Lung (tissue), 12 donors: ENCODE measurements around the gene PLCB4. TPM values are rescaled to one million over a fixed set of nuclear protein-coding genes. Genes with fewer than 3 reads are reported as not detected.
A peak's percentile ranks its signal among the peaks of the same experiment; 100 is the strongest.

Source experiments
- ATAC-seq: fragments of 200-7000 bp; cut with Tn5 transposase; one replicate; pipeline ENCODE4 v1.9.1; 2020; ENCODE audit warnings: moderate number of reproducible peaks; ENCODE audit not compliant: insufficient read depth, low FRiP score
- DNase-seq, 3 donors: peaks; one replicate each; pipeline ENCODE4 v3.0.0-alpha.2; 2013 to 2017
- H3K27ac ChIP-seq, 2 donors: one replicate each; pipeline ENCODE4 v1.5.1; 2013; ENCODE audit warnings: mild to moderate bottlenecking in 2 of 2, moderate library complexity in 2 of 2, control low read depth in 1 of 2, inconsistent platforms in 1 of 2, low read depth in 1 of 2, low read length in 1 of 2
- H3K27me3 ChIP-seq, 3 donors: one replicate each; pipeline ENCODE4 v1.5.1; 2013; ENCODE audit warnings: low read length in 2 of 3; ENCODE audit not compliant: control insufficient read depth in 3 of 3, insufficient read depth in 3 of 3
- H3K36me3 ChIP-seq, 4 donors: one replicate each; pipeline ENCODE4 v1.5.1; 2013; ENCODE audit warnings: low read length in 4 of 4, mild to moderate bottlenecking in 1 of 4, moderate library complexity in 1 of 4; ENCODE audit not compliant: control insufficient read depth in 4 of 4, insufficient read depth in 4 of 4
- H3K4me1 ChIP-seq, 5 donors: one replicate each; pipeline ENCODE4 v1.5.1; 2013; ENCODE audit warnings: low read length in 5 of 5, mild to moderate bottlenecking in 2 of 5, moderate library complexity in 1 of 5; ENCODE audit not compliant: control insufficient read depth in 5 of 5, insufficient read depth in 5 of 5
- H3K4me3 ChIP-seq: one replicate; pipeline ENCODE4 v1.5.1; 2013; ENCODE audit warnings: mild to moderate bottlenecking, control low read depth, moderate library complexity
- H3K9ac ChIP-seq, 2 donors: one replicate each; pipeline ENCODE4 v1.5.1; 2013; ENCODE audit warnings: low read length in 2 of 2, control low read depth in 1 of 2; ENCODE audit not compliant: insufficient read depth in 1 of 2
- H3K9me3 ChIP-seq, 4 donors: one replicate each; pipeline ENCODE4 v1.5.1; 2013; ENCODE audit warnings: low read length in 3 of 4, mild to moderate bottlenecking in 1 of 4, moderate library complexity in 1 of 4; ENCODE audit not compliant: control insufficient read depth in 4 of 4, insufficient read depth in 3 of 4
- WGBS, 2 donors: extraction: QIAGEN DNeasy Blood & Tissue Kit; methylation state at CpG; one replicate each; pipeline ENCODE4 v1.1.7; 2013; 5-methylcytosine and 5-hydroxymethylcytosine counted together
- polyA plus RNA-seq, 2 donors: library from polyadenylated mRNA; stranded (reverse); fragments of 200-250 nt; gene quantifications; one replicate each; pipeline ENCODE4 v1.2.1, GENCODE V29; 2013
- total RNA-seq, 2 donors: library from RNA; depleted of rRNA in 1 of 2; stranded (reverse); fragments of >200 nt in 1 of 2; gene quantifications; one replicate each; pipeline ENCODE4 v1.2.1, GENCODE V29; 2014 to 2021
- TF ChIP-seq, protein P1 (sequence below): IDR thresholded peaks from 2 replicates; pipeline ENCODE4 v1.5.1; 2012; ENCODE audit warnings: mild to moderate bottlenecking; ENCODE audit errors: control extremely low read depth, extremely low read depth
- donor health status: control.
- donor health status: control.
- donor health status: Bipolar disorder and iron deficiency.
- donor health status: healthy.
- donor health status: DM: yes; HTN: yes; CAD: no.

The PLCB4 gene
- total and polyA plus RNA-seq, 4 donors = 2.1 to 18.6 (median 5.6) TPM

DNA sequence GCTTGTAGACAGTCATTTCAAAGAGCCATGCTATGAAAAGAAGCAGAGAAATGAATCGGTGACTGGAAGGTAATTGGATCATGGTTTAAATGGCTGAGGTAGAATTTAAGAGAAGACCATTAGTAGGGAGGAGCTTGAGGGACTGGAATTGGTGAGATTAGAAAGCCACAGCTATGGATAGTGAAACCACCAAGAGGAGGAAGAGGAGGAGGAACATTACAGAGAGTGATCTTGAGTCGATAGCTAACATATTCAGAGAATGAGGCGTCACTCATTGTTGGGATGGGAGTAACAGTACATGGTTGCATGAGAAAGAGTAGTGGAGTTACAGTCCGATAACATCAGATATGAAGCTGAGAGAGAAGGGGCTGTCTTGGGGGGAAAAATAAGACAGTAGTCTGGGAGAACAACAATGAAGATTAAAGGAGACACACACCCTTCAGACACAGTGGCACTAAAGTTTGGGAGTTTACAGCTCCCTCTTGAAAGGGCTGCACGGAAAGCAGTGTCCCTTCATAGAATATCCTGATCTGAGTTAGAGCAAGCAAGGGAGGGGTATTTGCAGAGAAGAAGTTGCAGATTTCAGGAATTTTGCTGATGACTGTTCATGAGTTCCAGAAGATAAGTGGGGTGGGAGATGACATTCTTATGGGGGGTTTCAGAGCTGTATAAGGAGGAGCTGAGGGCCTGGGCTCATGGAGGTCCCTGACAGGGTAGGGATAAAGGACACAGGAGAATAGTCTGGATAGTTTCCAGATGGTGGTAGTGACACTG, 430.4 kb downstream of the PLCB4 start:
- 87 to 88% methylated on average over 5 of the region's 5 CpGs for WGBS, 2 donors
- no peak overlapping the region for H3K4me3 ChIP-seq
- no peak overlapping the region for H3K27ac ChIP-seq
- no peak for ATAC-seq
- H3K4me1 ChIP-seq = peaks cover 0 to 12% (median 0%) of the 10 kb centered on the region in 5 donors
- H3K9me3 ChIP-seq = peaks cover 0 to 2% (median 0%) of the 10 kb centered on the region in 4 donors
- DNase-seq = no peak
- no peak overlapping the region for H3K9ac ChIP-seq
- peaks cover 0 to 6% (median 0%) of the 10 kb centered on the region in 3 donors for H3K27me3 ChIP-seq
- TF ChIP-seq, protein P1, sequence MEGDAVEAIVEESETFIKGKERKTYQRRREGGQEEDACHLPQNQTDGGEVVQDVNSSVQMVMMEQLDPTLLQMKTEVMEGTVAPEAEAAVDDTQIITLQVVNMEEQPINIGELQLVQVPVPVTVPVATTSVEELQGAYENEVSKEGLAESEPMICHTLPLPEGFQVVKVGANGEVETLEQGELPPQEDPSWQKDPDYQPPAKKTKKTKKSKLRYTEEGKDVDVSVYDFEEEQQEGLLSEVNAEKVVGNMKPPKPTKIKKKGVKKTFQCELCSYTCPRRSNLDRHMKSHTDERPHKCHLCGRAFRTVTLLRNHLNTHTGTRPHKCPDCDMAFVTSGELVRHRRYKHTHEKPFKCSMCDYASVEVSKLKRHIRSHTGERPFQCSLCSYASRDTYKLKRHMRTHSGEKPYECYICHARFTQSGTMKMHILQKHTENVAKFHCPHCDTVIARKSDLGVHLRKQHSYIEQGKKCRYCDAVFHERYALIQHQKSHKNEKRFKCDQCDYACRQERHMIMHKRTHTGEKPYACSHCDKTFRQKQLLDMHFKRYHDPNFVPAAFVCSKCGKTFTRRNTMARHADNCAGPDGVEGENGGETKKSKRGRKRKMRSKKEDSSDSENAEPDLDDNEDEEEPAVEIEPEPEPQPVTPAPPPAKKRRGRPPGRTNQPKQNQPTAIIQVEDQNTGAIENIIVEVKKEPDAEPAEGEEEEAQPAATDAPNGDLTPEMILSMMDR = no peak
- no peaks in the 10 kb centered on the region for H3K36me3 ChIP-seq

DNA sequence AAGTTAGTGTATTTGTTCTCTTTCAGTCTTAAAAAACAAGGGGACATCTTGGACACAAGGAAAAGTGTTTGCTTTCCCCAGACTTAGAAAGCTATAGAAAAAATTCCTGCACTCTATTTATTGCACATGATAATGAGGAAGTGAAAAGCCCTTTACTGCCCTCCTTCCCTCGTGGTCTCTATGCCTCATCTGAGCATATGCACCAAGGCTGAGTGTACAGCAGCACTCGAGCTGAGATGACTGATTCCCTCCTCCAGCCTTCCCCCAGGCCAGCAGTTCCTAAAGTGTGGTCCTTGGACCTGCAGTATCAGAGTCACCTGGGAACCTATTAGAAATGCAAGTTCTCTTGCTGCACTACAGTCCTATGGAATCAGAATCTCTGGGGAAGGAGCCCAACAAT, 431.2 kb downstream of the PLCB4 start:
- Histone ChIP-seq H3K4me3 (no peak overlapping the region), H3K9me3 (peaks cover 0 to 2% (median 0%) of the 10 kb centered on the region in 4 donors), H3K4me1 (peaks cover 0 to 10% (median 0%) of the 10 kb centered on the region in 5 donors), H3K36me3 (no peaks in the 10 kb centered on the region), H3K9ac (no peak overlapping the region), H3K27me3 (peaks cover 2 to 10% (median 5%) of the 10 kb centered on the region in 3 donors), H3K27ac (no peak overlapping the region)
- no peak for ATAC-seq
- TF ChIP-seq, protein P1 = no peak
- DNase-seq = peak in 1 of 3 donors; percentile 24
- 20 to 34% methylated on average over 2 of the region's 2 CpGs for WGBS, 2 donors

DNA sequence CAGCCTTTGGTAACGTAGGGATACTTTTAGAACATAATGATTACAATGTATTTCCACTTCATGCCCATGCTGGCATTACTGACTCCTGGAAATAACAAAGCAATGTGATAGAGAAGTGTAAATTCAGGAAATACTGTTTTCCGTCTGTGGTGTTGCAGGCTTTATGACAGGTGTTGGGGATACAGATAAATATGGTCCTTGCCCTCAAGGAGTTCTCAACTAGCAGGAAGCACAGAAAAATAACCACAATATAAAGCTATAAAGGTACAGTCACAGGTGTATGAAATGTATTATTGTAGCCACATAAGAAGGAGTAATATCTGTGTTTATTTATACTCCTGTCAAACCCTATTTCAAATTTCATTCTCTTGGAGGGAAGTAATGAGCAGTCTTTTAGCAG, 432.6 kb downstream of the PLCB4 start:
- Histone ChIP-seq H3K36me3 (no peaks in the 10 kb centered on the region), H3K27me3 (peaks cover 5 to 24% (median 18%) of the 10 kb centered on the region in 3 donors), H3K4me1 (peaks cover 0 to 8% (median 0%) of the 10 kb centered on the region in 5 donors), H3K4me3 (no peak overlapping the region), H3K9me3 (peaks cover 0 to 5% (median 0%) of the 10 kb centered on the region in 4 donors), H3K9ac (no peak overlapping the region), H3K27ac (no peak overlapping the region)
- 60 to 68% methylated on average over 2 of the region's 2 CpGs for WGBS, 2 donors
- TF ChIP-seq, protein P1 = no peak
- DNase-seq = no peak
- no peak for ATAC-seq
